A673 (cell line): ENCODE data around the gene KRT80. TPM values are rescaled to one million over a fixed set of nuclear protein-coding genes. Genes with fewer than 3 reads are reported as not detected.

Experiments
- BruUV-seq: library from RNA; stranded (reverse); fragments of 400-500 nt; replicated peaks from 2 replicates; lab custom pipeline; 2021; lab: Mats Ljungman, UMichigan
- CTCF ChIA-PET: fragments of 300-600 bp; sonication (Branson Sonifier 250); formaldehyde crosslinking; loops from one replicate; lab custom pipeline; 2022; ENCODE audit warnings: antibody characterized with exemption; lab: Charles Lee
- POLR2A ChIA-PET: fragments of 300-600 bp; sonication (Branson Sonifier 250); formaldehyde crosslinking; loops from one replicate; lab custom pipeline; 2022; ENCODE audit warnings: antibody characterized with exemption; ENCODE audit not compliant: low non-redundant PET; lab: Charles Lee
- DNase-seq: peaks from one replicate; pipeline ENCODE4 v3.0.0-alpha.2; 2015; ENCODE audit warnings: low spot score
- H3K27ac ChIP-seq: fragments of 200-600 bp; sonication (generic); 2 replicates; pipeline ENCODE4 v1.5.1; 2016; ENCODE audit warnings: mixed run types, low read depth, mild to moderate bottlenecking, mixed read lengths, antibody characterized with exemption, low read length; ENCODE audit not compliant: poor library complexity, severe bottlenecking
- H3K27me3 ChIP-seq: fragments of 200-600 bp; sonication (generic); replicated peaks from 2 replicates; pipeline ENCODE4 v1.6.1; 2017; ENCODE audit warnings: mixed run types, low read depth, mild to moderate bottlenecking, mixed read lengths, antibody characterized with exemption, low read length; ENCODE audit not compliant: insufficient read depth, poor library complexity
- H3K36me3 ChIP-seq: fragments of 200-600 bp; sonication (generic); 2 replicates; pipeline ENCODE4 v1.6.1; 2016; ENCODE audit warnings: mixed run types, mild to moderate bottlenecking, mixed read lengths, antibody characterized with exemption, low read length; ENCODE audit not compliant: insufficient read depth, poor library complexity, severe bottlenecking
- H3K4me1 ChIP-seq: fragments of 200-600 bp; sonication (generic); 2 replicates; pipeline ENCODE4 v1.6.1; 2017; ENCODE audit warnings: mixed run types, mild to moderate bottlenecking, mixed read lengths, antibody characterized with exemption, low read length; ENCODE audit not compliant: insufficient read depth, poor library complexity, severe bottlenecking
- H3K4me3 ChIP-seq: fragments of 200-600 bp; sonication (generic); 2 replicates; pipeline ENCODE4 v1.5.1; 2016; ENCODE audit warnings: low read depth, mixed run types, mild to moderate bottlenecking, mixed read lengths, low read length; ENCODE audit not compliant: poor library complexity, severe bottlenecking
- H3K9me3 ChIP-seq: fragments of 200-600 bp; sonication (generic); 2 replicates; pipeline ENCODE4 v1.6.1; 2016; ENCODE audit warnings: mixed run types, low read depth, mild to moderate bottlenecking, mixed read lengths, antibody characterized with exemption, low read length; ENCODE audit not compliant: poor library complexity, severe bottlenecking
- EZH2 ChIP-seq: fragments of 200-600 bp; sonication (generic); IDR thresholded peaks from 2 replicates; pipeline ENCODE4 v1.6.1; 2017; ENCODE audit warnings: borderline replicate concordance, low read depth, mild to moderate bottlenecking, mixed read lengths, antibody characterized with exemption, low read length; ENCODE audit not compliant: poor library complexity, severe bottlenecking
- intact Hi-C: fragments of 100-400 bp; cut with micrococcal nuclease; formaldehyde crosslinking; loops from one replicate; pipeline ENCODE4 v1.10.0; 2022; ENCODE audit not compliant: unreplicated experiment
- total RNA-seq: library from RNA; stranded (reverse); gene quantifications from 2 replicates; pipeline ENCODE4 v1.2.3, GENCODE V29; 2021
- TF ChIP-seq, protein P1 (sequence below): fragments of 300-800, 200-600 bp; sonication (generic); conservative IDR thresholded peaks from 2 replicates; pipeline ENCODE4 v1.5.1; 2017; ENCODE audit warnings: low read depth, mild to moderate bottlenecking, antibody characterized with exemption, low read length, moderate library complexity, mixed read lengths

The KRT80 gene
- total RNA-seq, 1 experiment from 2014 or later = 1.0 TPM

- Histone ChIP-seq H3K27ac (no peak overlapping the region), H3K4me1 (no peaks in the 10 kb centered on the region), H3K9me3 (no peaks in the 10 kb centered on the region), H3K4me3 (no peak overlapping the region), H3K36me3 (no peaks in the 10 kb centered on the region), H3K27me3 (no peaks in the 10 kb centered on the region)
- ChIA-PET CTCF (no interaction called here), POLR2A (no interaction called here)
- BruUV-seq = no TSS peak
- intact Hi-C loops = no loop called here
- TF ChIP-seq, protein P1, sequence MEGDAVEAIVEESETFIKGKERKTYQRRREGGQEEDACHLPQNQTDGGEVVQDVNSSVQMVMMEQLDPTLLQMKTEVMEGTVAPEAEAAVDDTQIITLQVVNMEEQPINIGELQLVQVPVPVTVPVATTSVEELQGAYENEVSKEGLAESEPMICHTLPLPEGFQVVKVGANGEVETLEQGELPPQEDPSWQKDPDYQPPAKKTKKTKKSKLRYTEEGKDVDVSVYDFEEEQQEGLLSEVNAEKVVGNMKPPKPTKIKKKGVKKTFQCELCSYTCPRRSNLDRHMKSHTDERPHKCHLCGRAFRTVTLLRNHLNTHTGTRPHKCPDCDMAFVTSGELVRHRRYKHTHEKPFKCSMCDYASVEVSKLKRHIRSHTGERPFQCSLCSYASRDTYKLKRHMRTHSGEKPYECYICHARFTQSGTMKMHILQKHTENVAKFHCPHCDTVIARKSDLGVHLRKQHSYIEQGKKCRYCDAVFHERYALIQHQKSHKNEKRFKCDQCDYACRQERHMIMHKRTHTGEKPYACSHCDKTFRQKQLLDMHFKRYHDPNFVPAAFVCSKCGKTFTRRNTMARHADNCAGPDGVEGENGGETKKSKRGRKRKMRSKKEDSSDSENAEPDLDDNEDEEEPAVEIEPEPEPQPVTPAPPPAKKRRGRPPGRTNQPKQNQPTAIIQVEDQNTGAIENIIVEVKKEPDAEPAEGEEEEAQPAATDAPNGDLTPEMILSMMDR = no peak
- no peak for TF ChIP-seq EZH2
- peak; percentile 31 for DNase-seq
Measured at GRCh38 chr12:52218001-52218400, 26.2 kb upstream of the KRT80 start.

- Histone ChIP-seq H3K9me3 (no peaks in the 10 kb centered on the region), H3K27ac (no peak overlapping the region), H3K4me3 (no peak overlapping the region), H3K4me1 (no peaks in the 10 kb centered on the region), H3K36me3 (no peaks in the 10 kb centered on the region), H3K27me3 (no peaks in the 10 kb centered on the region)
- intact Hi-C loops = no loop called here
- ChIA-PET CTCF (no interaction called here), POLR2A (no interaction called here)
- no peak for TF ChIP-seq EZH2
- TF ChIP-seq, protein P1 = no peak
- DNase-seq = no peak
- BruUV-seq = no TSS peak
Measured at GRCh38 chr12:52217223-52217622, 25.4 kb upstream of the KRT80 start.

DNA sequence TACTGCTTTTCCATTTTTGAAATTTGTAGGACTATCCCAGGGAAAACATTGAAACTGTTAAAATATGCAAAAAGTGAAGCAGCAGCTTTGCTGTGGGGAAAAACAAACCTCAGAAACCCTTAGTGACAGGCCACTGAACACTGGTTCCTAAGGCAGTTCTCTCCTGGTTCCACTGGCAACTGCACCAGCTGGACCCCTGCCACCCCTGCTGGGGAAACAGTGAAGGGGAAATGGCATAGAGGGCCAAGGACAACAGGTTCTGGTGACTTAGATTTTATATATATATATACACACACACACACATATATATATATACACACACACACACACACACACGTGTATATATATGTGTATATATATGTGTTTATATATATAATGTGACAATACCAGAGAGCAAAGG, 25.0 kb upstream of the KRT80 start:
- POLR2A ChIA-PET = no interaction called here
- H3K27ac ChIP-seq = no peak overlapping the region
- DNase-seq = no peak

More for the DNA sequence above, 25.0 kb upstream of the KRT80 start:
- intact Hi-C loops = no loop called here
- H3K36me3 ChIP-seq = no peaks in the 10 kb centered on the region
- H3K27me3 ChIP-seq = no peaks in the 10 kb centered on the region
- TF ChIP-seq EZH2 = no peak
- TF ChIP-seq, protein P1 = no peak
- no peaks in the 10 kb centered on the region for H3K9me3 ChIP-seq
- no peak overlapping the region for H3K4me3 ChIP-seq
- no TSS peak for BruUV-seq
- no peaks in the 10 kb centered on the region for H3K4me1 ChIP-seq
- CTCF ChIA-PET = no interaction called here
